Measurements from ENCODE around the gene DCLK1.
"Not testable (repeated sequence)": the region's sequence is repeated elsewhere in the genome, so short reads cannot be mapped to it uniquely, and the experiment has no call there.

Gene DCLK1

GRCh38 chr13:36031490-36031889 is 99.7 kb downstream of the DCLK1 start:
- DNase-seq = no peak

GRCh38 chr13:36030670-36031331 is 100.4 kb downstream of the DCLK1 start:
- no peak for DNase-seq

GRCh38 chr13:36029166-36029565 is 102.0 kb downstream of the DCLK1 start:
- no peak for DNase-seq

- no peak for DNase-seq
These were observed 102.7 kb downstream of the DCLK1 start for GRCh38 chr13:36028359-36029025.

GRCh38 chr13:36026531-36026930 is 104.7 kb downstream of the DCLK1 start:
- DNase-seq = no peak

- no peak for DNase-seq
These were observed 116.4 kb downstream of the DCLK1 start for GRCh38 chr13:36014763-36015162.

- DNase-seq = no peak
These were observed 124.1 kb downstream of the DCLK1 start for GRCh38 chr13:36006894-36007675.

- no peak for DNase-seq
These were observed 124.8 kb downstream of the DCLK1 start for GRCh38 chr13:36006347-36006746.

- DNase-seq = no peak
These were observed 129.6 kb downstream of the DCLK1 start for GRCh38 chr13:36001561-36001960.

- DNase-seq = no peak
These were observed 131.2 kb downstream of the DCLK1 start for GRCh38 chr13:36000028-36000427.

- DNase-seq = no peak
These were observed 134.8 kb downstream of the DCLK1 start for GRCh38 chr13:35996360-35996759.

- DNase-seq = no peak
These were observed 136.0 kb downstream of the DCLK1 start for GRCh38 chr13:35995136-35995535.

GRCh38 chr13:35994131-35994966 is 136.8 kb downstream of the DCLK1 start:
- no peak for DNase-seq

- DNase-seq = no peak
These were observed 137.5 kb downstream of the DCLK1 start for GRCh38 chr13:35993686-35994085.

GRCh38 chr13:35992964-35993363 is 138.2 kb downstream of the DCLK1 start:
- DNase-seq = no peak

- DNase-seq = no peak
These were observed 141.0 kb downstream of the DCLK1 start for GRCh38 chr13:35990196-35990595.

- DNase-seq = no peak
These were observed 142.5 kb downstream of the DCLK1 start for GRCh38 chr13:35988648-35989081.

- no peak for DNase-seq
These were observed 143.3 kb downstream of the DCLK1 start for GRCh38 chr13:35987572-35988513.

GRCh38 chr13:35984776-35985453 is 146.3 kb downstream of the DCLK1 start:
- peak; percentile 87 for DNase-seq

GRCh38 chr13:35984287-35984686 is 146.9 kb downstream of the DCLK1 start:
- no peak for DNase-seq

GRCh38 chr13:35983703-35984102 is 147.5 kb downstream of the DCLK1 start:
- DNase-seq = not testable (repeated sequence)
